Keratinocyte (primary cell): ENCODE results near the gene FABP1. TPM values are rescaled to one million over a fixed set of nuclear protein-coding genes. Genes with fewer than 3 reads are reported as not detected.

Source experiments
- DNase-seq: peaks from one replicate; pipeline ENCODE4 v3.0.0-alpha.2; 2011; ENCODE audit warnings: low read depth, missing footprints, low spot score
- FAIRE-seq: peaks from 2 replicates; lab custom pipeline; 2011; peaks lifted over from hg19 to GRCh38; lab: Jason Lieb, UNC
- H2AFZ ChIP-seq: 2 replicates; pipeline ENCODE4 v1.6.0; 2012; ENCODE audit warnings: low read length, control low read depth, inconsistent platforms; ENCODE audit not compliant: control insufficient read depth
- H3K27ac ChIP-seq: 2 replicates; pipeline ENCODE4 v1.5.1; 2011; ENCODE audit warnings: low read length; ENCODE audit not compliant: control insufficient read depth, insufficient read depth
- H3K27me3 ChIP-seq: 3 replicates; pipeline ENCODE4 v1.6.0; 2011; ENCODE audit warnings: low read length; ENCODE audit not compliant: control insufficient read depth, insufficient read depth; ENCODE audit errors: extremely low read depth
- H3K36me3 ChIP-seq, 2 experiments: 2 replicates in 1 of 2; 3 replicates in 1 of 2; pipeline ENCODE4 v1.5.1; 2011; ENCODE audit warnings: low read length in 2 of 2, mild to moderate bottlenecking in 1 of 2; ENCODE audit not compliant: control insufficient read depth in 2 of 2, insufficient read depth in 2 of 2; ENCODE audit errors: extremely low read depth in 1 of 2
- H3K4me1 ChIP-seq: 3 replicates; pipeline ENCODE4 v1.5.1; 2011; ENCODE audit warnings: low read length; ENCODE audit not compliant: control insufficient read depth, insufficient read depth; ENCODE audit errors: extremely low read depth
- H3K4me2 ChIP-seq: 3 replicates; pipeline ENCODE4 v1.6.0; 2011; ENCODE audit warnings: low read depth, low read length; ENCODE audit not compliant: control insufficient read depth, insufficient read depth; ENCODE audit errors: extremely low read depth
- H3K4me3 ChIP-seq, 3 experiments: fragments of 200-600 bp in 1 of 3; sonication (generic) in 1 of 3; 2 replicates in 2 of 3; 3 replicates in 1 of 3; pipeline ENCODE4 v1.5.1; 2011 to 2016; ENCODE audit warnings: low read length in 3 of 3, mild to moderate bottlenecking in 3 of 3, control low read depth in 2 of 3, inconsistent platforms in 1 of 3, low read depth in 1 of 3, mixed read lengths in 1 of 3, mixed run types in 1 of 3, moderate library complexity in 1 of 3; ENCODE audit not compliant: control insufficient read depth in 2 of 3, insufficient read depth in 2 of 3; ENCODE audit errors: extremely low read depth in 1 of 3
- H3K79me2 ChIP-seq: 2 replicates; pipeline ENCODE4 v1.6.0; 2012; ENCODE audit warnings: low read length; ENCODE audit not compliant: control insufficient read depth, insufficient read depth
- H3K9ac ChIP-seq: 3 replicates; pipeline ENCODE4 v1.6.0; 2011; ENCODE audit warnings: low read length; ENCODE audit not compliant: control insufficient read depth, insufficient read depth; ENCODE audit errors: extremely low read depth
- H3K9me1 ChIP-seq: 3 replicates; pipeline ENCODE4 v1.6.0; 2011; ENCODE audit warnings: low read length; ENCODE audit not compliant: control insufficient read depth, insufficient read depth; ENCODE audit errors: extremely low read depth
- H3K9me3 ChIP-seq: 2 replicates; pipeline ENCODE4 v1.5.1; 2012; ENCODE audit warnings: low read depth, low read length; ENCODE audit not compliant: control insufficient read depth
- H4K20me1 ChIP-seq: 3 replicates; pipeline ENCODE4 v1.6.0; 2011; ENCODE audit warnings: low read length; ENCODE audit not compliant: control insufficient read depth, insufficient read depth; ENCODE audit errors: extremely low read depth
- EZH2 ChIP-seq: IDR thresholded peaks from one replicate; pipeline ENCODE4 v1.6.1; 2012; ENCODE audit warnings: inconsistent platforms, mild to moderate bottlenecking, low read length, moderate library complexity
- dilution Hi-C: fragments of 300-500 bp; cut with MboI; formaldehyde crosslinking; loops from one replicate; pipeline ENCODE4 v1.7.0; 2020; ENCODE audit warnings: low sequenced_read_pairs; ENCODE audit not compliant: extremely low pct_ligation_motif_present
- polyA plus RNA-seq, 5 experiments: library from polyadenylated mRNA; depleted of rRNA in 3 of 5; stranded (reverse) in 3 of 5; stranded (forward) in 1 of 5; unstranded in 1 of 5; fragments of >200 nt; gene quantifications; 1 replicate in 1 of 5; 2 replicates in 3 of 5; 3 replicates in 1 of 5; pipeline versions ENCODE4 v1.2.1 to v1.2.3, GENCODE V29; 2011 to 2012; ENCODE audit warnings: missing spikeins in 2 of 5, low read depth in 1 of 5, low replicate concordance in 1 of 5
- TF ChIP-seq, protein P1 (sequence below), 3 experiments: IDR thresholded peaks in 1 of 3; conservative IDR thresholded peaks in 1 of 3; optimal IDR thresholded peaks in 1 of 3; 2 replicates in 2 of 3; 3 replicates in 1 of 3; pipeline versions ENCODE3 to v1.5.1; 2011; ENCODE audit warnings: low read length in 3 of 3, mild to moderate bottlenecking in 3 of 3, moderate library complexity in 2 of 3, control low read depth in 1 of 3, inconsistent platforms in 1 of 3; ENCODE audit not compliant: insufficient read depth in 2 of 3; ENCODE audit errors: extremely low read depth in 1 of 3

The FABP1 gene
- polyA plus RNA-seq, 1 donor (not counting 4 experiments of a cell fraction or from before 2014, with no cell fraction given), result not detected

DNA sequence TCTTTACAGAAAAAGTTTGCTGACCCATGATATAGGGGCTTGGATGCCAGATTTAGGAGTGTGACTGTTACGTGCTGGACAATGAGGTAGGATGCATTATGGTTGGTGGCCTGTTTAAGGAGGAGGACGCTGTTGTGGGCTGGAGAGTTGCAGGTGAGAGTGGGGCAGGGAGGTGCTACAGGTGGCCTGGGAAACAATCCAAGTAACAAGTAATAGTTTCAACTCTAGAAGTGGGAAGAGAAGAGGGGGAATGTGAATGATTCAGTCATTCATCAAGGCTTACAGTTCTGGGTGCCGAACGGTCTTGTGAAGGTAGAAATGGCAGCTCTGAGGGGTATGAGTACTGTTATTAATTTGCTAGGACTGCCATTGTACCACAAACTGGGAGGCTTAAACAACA, 6.2 kb downstream of the FABP1 start:
- no peak overlapping the region for H2AFZ ChIP-seq
- no peak for FAIRE-seq
- dilution Hi-C loops, result no loop called here

DNA sequence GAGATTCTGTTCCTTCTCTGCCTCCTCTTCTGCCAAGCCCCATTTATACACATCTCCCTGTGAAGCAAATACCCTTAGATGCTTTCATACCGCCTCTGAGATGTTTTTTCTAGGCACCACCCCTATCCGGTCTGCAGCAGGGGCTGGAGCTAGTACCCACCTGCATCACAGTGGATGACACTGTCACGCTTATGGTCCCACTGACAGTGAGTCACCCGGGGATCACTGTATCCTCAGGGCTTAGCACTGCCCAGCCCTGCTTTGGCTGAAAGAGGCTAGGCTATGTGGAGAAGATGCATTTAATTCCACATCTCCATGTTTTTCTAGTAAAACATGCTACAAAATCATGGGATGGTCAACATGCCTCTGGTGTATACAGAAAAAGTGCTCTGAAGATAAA, 9.9 kb downstream of the FABP1 start:
- no peak overlapping the region for H3K4me3 ChIP-seq
- no peaks in the 10 kb centered on the region for H3K79me2 ChIP-seq
- H3K4me2 ChIP-seq, result no peak overlapping the region
- no peaks in the 10 kb centered on the region for H3K27me3 ChIP-seq
- H4K20me1 ChIP-seq, result no peaks in the 10 kb centered on the region
- H3K4me1 ChIP-seq, result no peaks in the 10 kb centered on the region
- no peaks in the 10 kb centered on the region for H3K36me3 ChIP-seq
- DNase-seq (no peak), FAIRE-seq (no peak)
- no peak overlapping the region for H3K27ac ChIP-seq
- dilution Hi-C loops, result no loop called here
- no peaks in the 10 kb centered on the region for H3K9me3 ChIP-seq
- no peak overlapping the region for H2AFZ ChIP-seq
- no peaks in the 10 kb centered on the region for H3K9me1 ChIP-seq
- TF ChIP-seq EZH2, result no peak
- TF ChIP-seq, protein P1, sequence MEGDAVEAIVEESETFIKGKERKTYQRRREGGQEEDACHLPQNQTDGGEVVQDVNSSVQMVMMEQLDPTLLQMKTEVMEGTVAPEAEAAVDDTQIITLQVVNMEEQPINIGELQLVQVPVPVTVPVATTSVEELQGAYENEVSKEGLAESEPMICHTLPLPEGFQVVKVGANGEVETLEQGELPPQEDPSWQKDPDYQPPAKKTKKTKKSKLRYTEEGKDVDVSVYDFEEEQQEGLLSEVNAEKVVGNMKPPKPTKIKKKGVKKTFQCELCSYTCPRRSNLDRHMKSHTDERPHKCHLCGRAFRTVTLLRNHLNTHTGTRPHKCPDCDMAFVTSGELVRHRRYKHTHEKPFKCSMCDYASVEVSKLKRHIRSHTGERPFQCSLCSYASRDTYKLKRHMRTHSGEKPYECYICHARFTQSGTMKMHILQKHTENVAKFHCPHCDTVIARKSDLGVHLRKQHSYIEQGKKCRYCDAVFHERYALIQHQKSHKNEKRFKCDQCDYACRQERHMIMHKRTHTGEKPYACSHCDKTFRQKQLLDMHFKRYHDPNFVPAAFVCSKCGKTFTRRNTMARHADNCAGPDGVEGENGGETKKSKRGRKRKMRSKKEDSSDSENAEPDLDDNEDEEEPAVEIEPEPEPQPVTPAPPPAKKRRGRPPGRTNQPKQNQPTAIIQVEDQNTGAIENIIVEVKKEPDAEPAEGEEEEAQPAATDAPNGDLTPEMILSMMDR (optimal IDR thresholded peaks at IDR 0.05 in 1 of 3, IDR thresholded peaks at IDR 0.05 in 1 of 3, conservative IDR thresholded peaks at IDR 0.05 in 1 of 3; ENCODE audit: extremely low read depth in 1 of 3, insufficient read depth in 2 of 3, low read length in 3 of 3), result no peak
- no peak overlapping the region for H3K9ac ChIP-seq

More for the DNA sequence above, 6.2 kb downstream of the FABP1 start:
- Histone ChIP-seq H3K9ac (no peak overlapping the region), H3K79me2 (no peaks in the 10 kb centered on the region), H3K4me2 (no peak overlapping the region), H3K27me3 (peaks cover 3% of the 10 kb centered on the region), H3K4me3 (no peak overlapping the region), H3K9me1 (no peaks in the 10 kb centered on the region), H3K9me3 (no peaks in the 10 kb centered on the region), H4K20me1 (no peaks in the 10 kb centered on the region), H3K4me1 (no peaks in the 10 kb centered on the region), H3K36me3 (no peaks in the 10 kb centered on the region), H3K27ac (no peak overlapping the region)
- DNase-seq, result no peak
- TF ChIP-seq EZH2, result no peak
- TF ChIP-seq, protein P1 (optimal IDR thresholded peaks at IDR 0.05 in 1 of 3, IDR thresholded peaks at IDR 0.05 in 1 of 3, conservative IDR thresholded peaks at IDR 0.05 in 1 of 3; ENCODE audit: extremely low read depth in 1 of 3, insufficient read depth in 2 of 3, low read length in 3 of 3), result no peak
